GM19240 (cell line): Measurements from ENCODE around the gene JPH4.
"Not testable (repeated sequence)": the region's sequence is repeated elsewhere in the genome, so short reads cannot be mapped to it uniquely, and the experiment has no call there.

Source experiments
- DNase-seq: peaks from one replicate; pipeline ENCODE4 v3.0.0; 2011; ENCODE audit warnings: low spot score; ENCODE audit not compliant: insufficient read length

JPH4 gene

DNA sequence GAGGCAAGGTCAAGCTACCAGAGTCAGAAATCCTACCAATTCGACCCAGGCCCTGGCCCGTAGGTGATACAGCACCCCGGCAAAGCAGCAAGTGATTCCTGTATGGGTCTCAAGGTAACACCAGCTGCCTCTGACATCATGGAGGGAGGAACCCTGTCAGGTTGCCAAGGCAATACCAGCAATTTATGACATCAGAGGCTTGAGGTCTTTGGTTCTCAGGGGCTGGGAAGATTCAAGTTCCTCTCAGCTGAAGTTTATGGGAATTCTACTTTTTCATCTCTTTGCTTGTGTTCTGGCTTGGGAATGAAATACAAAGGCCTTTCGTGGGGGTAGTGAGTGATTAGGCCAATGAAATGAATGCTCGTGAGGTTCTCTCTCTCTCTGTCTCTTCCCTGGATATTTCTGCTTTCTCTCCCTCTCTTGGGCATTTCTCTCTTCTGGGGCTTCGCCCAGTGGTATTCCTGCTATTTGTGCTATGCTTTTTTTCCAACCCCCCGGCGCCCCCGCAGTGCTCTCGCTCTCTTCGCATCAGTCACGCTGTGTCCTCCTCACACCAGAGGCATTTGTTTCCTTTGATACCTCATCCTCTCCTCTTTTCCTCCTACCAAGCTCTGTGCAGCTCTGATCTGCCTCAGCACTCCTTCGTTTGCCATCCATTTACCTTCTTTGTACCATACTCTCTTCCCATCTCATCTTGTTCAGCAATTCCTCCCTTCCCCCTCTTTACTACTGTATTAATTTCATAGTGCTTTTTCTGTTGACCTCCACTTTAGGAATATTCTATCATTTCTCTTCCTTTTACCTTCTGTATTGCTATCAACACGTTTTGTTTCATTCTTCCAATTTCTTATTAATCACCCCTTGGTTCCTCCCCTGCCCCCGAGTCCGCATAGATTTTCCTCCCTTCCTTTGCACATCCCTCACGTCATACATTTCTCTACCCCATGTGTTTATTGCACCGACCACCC, 30.0 kb downstream of the JPH4 start:
- no peak for DNase-seq

DNA sequence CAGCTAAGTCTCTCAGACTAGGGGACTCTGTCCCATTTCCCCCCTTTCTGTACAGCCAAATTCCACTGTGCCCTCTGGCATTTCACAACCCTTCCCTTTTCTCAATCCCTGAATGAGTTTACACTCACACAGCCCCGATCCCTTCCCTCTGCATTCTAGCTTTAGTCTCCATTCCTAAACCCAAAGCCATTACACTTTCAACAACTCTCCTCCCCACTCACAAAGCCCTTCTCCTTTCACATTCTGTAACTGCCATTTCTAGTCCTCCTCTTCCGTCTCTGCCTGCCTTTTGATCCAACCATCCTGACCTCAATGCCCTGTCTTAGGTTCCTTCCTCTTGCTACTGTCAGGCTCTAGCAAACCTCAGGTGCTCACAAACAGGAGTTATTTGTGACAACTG, 30.7 kb downstream of the JPH4 start:
- no peak for DNase-seq

DNA sequence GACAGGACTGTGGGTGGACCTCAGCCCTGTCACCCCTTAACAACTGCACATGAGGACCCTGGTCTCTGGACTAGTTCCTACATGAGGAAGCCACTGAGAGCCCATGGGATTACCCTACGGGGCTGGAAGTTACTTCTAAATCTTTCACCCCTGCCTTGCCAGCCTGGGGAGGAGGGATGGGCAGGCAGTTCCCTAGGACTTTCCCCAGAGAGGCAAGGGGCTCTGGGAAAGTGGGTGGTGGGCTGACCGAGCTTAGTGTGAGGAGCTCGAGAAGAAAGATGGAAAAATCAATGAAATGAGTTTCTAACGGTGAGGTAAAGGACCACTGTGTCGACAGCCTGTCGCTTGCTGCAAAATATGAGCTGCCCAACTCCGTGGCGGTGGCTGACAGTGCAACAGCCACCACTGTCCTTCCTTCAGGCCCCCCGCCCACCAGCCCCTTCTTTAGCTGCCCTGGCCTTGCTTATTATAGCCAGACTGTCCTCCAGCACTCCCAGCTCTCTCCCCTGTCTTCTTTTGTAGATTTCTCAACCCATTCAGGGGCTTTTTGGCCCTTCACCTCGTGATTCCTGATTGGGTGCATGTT, 32.0 kb downstream of the JPH4 start:
- DNase-seq = no peak

DNA sequence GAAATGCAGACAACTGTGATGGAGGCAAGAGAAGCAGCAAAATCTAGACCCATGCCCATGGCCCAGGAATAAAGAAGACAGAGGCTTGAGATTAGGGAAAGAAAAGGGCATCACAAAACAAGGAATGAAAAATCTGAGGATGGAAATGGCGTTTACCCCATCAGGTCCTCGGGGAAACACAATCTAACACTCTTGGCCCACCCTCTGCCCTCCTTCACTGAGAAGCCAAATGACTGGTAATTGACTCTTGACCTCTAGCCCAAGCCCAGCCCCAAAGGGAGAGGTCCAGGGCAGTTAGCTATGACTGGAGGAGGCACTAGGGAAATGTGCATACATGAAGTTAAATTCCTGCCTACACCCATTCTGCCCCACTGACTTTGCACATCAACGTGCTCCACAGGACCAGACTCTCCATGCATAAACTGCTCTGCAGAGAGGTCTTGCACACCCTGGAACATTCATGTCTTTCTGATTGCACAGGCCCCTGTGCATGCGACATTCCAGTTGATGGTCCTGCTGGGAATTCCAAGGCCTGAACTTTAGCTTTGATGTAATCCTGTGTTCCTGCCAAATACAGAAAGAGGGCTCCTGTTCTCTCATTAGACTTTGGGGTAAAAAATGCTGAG, 32.7 kb downstream of the JPH4 start:
- DNase-seq = no peak

DNA sequence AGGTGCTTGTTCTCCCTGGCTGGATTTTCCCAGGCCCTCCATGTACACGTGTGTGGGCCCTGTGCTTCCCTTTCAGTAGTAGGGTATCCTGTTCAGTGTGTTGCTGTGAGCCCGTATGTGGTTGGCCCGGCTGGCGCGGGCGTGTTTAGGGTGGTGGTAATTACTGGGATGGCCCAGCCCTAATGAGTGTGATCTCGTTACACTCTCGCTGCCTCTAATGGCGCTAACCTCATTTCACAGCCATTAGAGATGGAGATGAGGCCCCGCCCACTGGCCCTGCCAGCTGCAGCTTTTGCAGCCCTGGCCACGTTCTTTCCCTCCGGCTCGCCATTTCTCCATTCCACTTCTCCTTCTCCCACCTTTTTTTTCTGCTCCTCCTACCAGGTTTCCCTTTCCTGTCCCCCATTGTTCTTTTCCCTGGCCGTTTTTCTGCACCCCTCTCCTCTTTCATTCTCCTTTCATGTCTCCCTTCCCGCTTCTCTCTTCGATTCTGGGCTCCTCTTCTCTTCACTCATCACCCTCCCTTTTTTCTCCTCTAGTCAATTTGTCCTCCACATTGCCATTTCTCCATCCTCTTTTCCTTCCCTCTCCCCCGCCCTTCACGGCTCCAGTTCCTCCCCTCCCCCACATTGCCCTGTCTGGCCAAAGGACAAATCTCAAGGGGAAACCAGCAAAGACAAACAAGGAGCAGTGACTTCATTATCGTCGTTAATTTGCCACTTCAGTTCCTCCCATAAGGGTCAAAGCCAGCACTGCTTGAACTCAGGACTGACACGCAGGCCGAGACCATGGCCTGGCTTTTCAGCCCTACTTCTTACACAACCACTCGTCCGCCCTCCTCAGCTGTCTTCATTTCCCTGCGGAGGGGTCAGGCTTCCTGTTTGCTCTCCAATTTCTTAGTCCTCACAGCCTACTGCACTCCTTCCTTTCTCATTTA, 33.8 kb downstream of the JPH4 start:
- DNase-seq = no peak

DNA sequence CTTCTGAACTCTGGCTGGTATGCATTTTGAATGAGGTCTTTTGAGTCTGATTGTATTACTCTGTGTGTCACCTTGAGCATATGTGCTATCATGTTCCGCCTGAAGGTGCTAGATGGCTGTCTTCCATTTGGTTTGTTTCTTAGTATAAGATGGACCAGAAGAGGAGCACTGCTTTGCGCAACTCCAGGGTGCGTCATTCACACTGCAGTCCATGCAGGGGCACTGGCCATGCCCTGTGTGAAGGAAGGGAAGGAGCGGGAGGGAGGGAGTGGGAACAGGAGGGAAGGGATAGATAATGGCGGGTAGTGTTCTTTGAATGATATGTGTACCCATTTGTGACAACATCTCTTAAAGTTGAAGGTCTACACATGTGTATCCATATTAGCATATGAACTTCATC, 35.2 kb downstream of the JPH4 start:
- DNase-seq = no peak

DNA sequence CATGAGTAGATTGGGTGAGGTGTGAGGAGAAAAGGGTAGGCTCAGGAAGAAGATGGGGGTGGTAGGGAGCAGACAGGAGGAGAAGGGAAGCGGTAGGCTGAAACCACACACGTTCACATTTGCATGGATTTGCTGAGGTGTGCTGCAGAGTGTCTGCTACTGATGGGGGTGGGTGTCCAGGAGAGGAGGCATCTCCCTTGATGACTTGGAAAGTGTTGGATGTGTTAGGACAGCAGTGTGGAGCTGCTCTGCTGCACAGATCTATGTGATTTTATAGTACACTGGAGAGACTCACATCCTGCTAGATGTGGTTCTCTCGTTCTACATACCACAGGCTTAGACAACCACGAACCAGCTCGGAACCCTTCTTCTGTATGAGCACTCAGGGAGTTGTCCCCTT, 36.3 kb downstream of the JPH4 start:
- no peak for DNase-seq

DNA sequence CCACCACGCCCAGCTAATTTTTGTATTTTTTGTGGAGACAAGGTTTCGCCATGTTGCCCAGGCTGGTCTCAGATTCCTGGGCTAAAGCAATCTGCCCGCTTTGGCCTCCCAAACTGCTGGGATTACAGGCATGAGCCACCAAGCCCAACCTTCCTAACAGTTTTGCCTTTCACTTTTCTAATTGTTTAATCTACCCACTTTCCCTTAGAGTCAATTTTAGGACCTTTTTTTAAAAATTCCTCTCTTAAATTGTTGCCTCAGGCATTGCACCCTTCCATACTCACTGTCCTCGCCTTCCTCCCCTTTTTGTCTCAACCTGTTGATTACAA, 38.5 kb downstream of the JPH4 start:
- DNase-seq = no peak

DNA sequence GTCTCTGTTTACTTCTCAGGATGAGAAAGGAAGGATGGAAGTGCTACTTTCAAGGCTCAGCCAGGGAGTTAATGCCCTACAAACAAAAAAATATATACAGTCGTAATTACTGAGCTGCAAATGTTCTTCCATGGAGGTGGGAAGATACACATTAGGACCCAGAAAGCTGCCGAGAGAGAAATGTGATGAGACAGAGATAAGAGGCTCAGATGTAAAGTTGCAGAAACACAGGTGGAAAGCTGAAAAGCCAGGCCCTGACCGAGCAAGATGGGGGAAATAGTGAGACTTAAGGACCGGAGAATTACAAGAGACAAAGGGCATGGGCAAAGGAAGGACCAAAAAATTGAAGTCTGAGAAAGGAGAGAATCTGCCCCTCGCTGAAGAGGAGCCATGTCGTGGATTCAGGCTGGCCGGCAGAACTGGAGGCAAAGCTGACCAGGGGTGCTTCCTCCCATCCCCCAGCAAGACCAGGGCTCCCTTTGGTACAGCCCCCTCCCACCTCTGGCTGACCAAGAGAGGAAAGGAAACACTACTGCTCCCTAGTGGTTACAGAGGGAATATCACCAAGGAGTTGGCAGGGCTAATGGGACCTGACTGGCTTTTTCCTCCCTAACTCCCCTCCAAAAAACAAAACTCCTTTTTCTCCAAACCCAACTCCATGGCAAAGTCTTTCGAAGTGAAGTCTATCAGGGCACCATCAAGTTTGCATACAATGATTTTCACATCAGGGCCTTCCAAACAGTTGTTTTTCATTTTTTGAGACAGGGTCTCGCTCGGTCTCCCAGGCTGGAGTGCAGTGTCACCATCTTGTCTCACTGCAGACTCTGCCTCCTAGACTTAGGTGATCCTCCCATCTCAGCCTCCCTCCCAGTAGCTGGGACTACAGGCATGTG, 39.1 kb downstream of the JPH4 start:
- peak; percentile 82 for DNase-seq

DNA sequence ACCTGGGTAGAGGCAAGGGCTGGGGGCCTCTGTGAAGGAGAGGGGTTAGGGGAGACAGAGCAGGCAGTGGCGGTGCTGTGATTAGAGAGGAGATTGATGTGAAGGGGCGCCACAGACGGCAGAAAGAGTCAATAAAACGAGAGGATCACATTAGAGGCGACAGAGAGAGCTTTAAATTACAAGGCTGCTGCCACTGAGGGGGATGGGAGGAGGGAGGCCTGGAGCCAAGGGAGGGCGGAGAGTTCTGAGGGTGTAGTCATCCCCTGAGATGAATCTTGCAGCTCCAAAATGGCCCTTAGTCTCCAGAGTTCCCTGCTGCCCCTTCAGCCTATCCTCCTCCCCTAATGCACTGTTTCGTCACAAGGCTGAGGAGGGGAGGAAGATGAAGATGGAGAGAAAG, 39.8 kb downstream of the JPH4 start:
- no peak for DNase-seq

DNA sequence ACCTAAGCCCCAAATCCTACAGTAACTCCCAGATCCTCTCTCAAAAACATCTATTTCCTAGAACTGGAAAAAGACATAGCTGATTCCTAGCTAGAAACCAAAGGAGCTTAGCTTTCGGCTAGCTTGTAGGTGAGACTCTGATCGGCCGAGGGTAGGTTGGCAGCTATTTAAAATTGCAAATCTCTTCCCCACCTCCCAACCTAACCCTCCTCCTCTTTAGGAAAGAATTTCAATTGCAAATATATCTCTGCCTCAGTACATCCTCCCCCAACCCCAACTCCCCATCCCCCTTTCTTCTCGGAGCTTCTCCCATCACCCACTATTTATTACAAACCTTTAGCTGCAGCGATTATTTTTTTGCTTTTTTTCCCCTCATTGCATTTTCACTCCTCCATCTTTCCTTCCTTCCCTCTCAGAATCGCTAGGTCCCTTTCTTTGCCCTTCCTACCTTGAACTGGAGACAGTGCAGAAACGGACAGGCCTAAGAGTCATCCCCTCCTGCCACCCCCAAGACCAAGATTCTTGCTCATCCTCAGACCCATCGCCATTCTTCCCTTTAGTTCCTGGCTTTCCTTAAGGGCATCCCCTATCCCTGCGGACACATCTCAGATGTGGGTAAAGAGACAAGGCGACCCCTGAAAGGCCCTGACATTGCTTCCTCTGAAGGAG, 40.4 kb downstream of the JPH4 start:
- DNase-seq = no peak

DNA sequence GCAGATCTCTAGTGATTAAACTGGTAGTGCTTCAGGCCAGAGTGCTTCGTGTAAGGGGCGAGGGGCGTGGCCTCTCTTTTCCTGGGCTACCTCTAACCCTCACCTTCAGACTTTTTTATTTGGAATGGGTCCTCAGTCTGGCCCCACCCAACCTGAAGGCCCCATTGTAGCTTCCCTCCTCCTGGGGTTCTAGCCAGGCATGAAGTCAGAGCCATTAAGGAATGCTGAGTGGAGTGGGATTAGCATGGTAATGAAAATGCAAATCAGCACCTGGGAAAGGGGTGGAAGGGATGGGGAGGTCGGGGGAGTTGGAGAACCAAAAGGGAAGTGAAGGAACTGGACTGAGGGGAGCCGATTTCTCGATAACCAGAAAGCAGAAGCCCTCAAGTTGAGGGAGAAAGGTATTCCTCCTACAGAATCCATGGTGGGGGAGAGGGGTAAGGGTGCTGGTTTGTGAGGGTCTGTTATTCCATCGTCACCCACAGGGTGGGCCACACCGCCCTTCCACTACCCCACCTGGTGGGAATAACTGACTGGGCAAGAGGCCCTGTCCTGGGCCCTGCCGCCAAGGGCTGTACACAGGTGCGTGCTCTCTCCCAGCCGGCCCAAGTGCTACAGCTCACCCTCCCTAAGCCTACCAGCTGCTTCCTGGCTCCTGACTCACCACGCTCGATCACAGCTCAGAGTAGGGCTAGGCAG, 41.1 kb downstream of the JPH4 start:
- no peak for DNase-seq

DNA sequence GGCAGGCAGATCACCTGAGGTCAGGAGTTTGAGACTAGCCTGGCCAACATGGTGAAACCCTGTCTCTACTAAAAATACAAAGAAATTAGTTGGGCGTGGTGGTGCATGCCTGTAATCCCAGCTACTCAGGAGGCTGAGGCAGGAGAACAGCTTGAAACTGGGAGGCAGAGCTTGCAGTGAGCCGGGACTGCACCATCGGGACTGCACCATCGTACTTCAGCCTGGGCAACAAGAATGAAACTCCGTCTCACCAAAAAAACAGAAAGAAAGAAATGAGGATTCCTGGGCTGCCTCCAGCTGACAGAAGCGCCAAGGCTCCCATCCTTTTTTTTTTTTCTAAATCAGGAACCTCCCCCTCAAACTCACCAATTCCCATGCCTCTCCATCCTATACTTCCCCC, 41.7 kb downstream of the JPH4 start:
- DNase-seq = not testable (repeated sequence)

DNA sequence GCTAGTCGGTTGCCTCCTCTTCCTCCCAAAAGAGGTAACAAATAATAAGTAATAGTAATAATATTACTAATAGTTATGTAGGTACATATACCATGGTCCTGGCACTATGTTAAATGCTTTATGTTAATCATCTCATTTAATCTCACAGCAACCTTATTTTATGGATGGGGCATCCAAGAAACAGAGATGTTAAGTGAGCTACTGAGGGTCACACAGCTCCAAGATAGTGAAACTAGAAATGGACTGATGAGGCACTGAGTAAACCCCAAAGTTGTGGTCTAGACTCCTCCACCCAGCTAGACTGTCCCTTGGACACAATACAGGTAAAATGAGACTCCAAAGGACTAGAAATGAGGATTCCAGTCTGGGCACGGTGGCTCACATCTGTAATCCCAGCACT, 42.1 kb downstream of the JPH4 start:
- DNase-seq = no peak

DNA sequence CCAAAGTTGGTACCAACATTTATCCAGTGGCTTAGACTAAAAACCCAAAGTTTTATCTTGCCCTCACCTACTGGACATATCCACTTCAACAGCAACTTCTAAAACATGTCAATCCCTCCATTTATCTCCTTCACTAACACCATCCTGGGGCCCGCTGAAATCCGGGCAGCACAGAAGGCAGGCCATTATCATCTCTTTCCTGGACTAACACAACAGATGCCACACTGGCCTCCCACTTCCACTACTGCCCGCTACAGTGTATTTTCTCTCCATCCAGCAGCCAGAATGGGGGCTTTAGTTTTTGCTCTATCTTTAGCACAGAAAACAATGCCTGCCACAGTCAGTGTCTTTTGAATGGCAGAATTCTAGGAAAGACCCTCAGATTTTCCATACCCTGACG, 42.6 kb downstream of the JPH4 start:
- no peak for DNase-seq

DNA sequence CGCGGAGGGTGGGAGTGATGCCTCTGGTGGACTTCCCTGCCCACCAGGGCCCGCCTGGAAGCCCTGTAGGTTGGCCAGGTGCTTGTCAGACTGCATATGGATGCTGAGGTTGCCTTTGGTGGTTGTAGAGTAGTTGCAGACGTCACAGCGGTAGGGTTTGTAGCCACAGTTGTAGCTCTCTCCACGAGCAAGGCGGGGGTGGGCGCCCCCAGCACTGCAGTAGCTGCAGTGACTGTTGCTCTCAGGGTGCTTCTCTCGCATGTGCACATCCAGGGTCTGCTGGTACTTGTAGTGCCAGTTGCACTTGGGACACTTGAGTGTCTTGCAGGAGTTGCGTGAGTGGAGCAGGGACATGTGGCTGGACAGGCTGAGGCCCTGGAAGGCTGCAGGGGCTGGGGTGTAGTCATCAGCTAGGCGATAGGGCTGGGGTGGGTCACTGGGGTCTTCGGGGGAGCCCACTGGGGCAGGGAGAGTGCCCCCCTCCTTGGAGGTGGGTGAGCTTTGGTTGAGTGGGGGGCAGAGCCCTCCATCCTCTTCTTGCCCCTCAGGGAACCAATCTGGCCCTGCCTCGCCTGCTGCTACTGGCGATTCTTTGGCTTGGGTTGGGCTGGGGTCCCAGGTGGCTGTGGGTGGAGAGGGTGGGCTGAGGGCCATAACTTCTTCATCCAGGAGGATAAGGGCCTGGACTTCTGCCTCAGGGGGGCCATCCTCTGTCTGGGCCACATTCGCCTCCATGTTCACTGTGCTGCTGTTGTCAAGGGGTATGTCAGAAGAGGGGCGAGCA, 44.7 kb downstream of the JPH4 start:
- no peak for DNase-seq

DNA sequence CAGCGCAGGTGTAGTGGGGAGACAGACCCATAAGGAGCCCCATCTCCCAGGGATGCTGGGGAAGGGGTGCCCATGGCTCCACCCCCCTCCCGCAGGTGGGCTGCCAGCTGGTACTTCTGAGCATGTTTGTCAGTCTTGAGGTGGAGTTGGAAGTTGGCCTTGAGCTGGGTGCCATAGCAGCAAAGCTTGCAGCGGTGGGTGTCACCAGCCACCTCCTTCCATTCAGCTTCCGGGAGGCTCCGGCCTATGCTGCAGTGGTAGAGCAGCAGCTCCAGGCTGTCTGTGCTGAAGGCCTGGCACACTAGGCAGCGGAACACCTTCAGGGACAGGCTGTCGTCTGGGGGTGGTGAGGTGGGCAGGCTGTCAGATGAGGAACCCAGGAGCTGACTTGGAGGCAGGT, 45.9 kb downstream of the JPH4 start:
- DNase-seq = no peak

DNA sequence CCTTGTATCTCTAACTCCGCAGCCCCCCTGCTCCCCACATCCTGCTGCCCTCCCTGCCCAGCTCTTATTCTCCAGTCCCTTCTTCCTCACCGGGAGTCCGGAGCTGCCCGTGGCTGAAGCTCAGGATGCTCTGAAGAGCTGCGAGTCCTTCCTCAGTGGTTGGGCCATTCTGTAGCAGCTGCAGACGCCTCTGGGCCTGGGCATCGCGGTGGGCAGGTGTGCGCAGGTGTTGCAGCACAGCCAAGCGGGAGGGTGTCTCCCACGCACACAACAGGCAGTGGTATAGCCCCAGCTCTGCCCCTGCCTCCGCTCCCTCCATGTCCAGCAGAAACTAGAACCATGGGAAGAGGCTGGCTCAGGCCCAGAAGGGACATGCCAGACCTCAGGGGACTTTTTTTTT, 47.2 kb downstream of the JPH4 start:
- DNase-seq = no peak
